WERI-Rb-1 (cell line): ENCODE measurements around the gene RRM1.

ENCODE experiments used
- DNase-seq: peaks from one replicate; pipeline ENCODE4 v3.0.0-alpha.2; 2020
- H3K27ac ChIP-seq: fragments of 250-450 bp; sonication (Bioruptor Pico); 2 replicates; pipeline ENCODE4 v1.5.1; 2020; ENCODE audit warnings: mild to moderate bottlenecking, moderate library complexity
- H3K27me3 ChIP-seq: fragments of 250-450 bp; sonication (Bioruptor Pico); 2 replicates; pipeline ENCODE4 v1.5.1; 2021; ENCODE audit warnings: mild to moderate bottlenecking, low read depth, moderate library complexity; ENCODE audit not compliant: insufficient read depth, severe bottlenecking
- H3K36me3 ChIP-seq: fragments of 250-450 bp; sonication (Bioruptor Pico); 2 replicates; pipeline ENCODE4 v1.5.1; 2020; ENCODE audit warnings: mild to moderate bottlenecking, moderate library complexity
- H3K4me3 ChIP-seq: 2 replicates; pipeline ENCODE4 v1.5.1; 2011; ENCODE audit warnings: low read depth, mild to moderate bottlenecking, control low read depth, low read length
- H3K9me3 ChIP-seq: fragments of 250-450 bp; sonication (Bioruptor Pico); 2 replicates; pipeline ENCODE4 v1.5.1; 2021; ENCODE audit warnings: mild to moderate bottlenecking, moderate library complexity; ENCODE audit not compliant: severe bottlenecking
- TF ChIP-seq, protein P1 (sequence below): IDR thresholded peaks from 2 replicates; pipeline ENCODE4 v1.5.1; 2011; ENCODE audit warnings: low read depth, mild to moderate bottlenecking, control low read depth, inconsistent platforms, low read length

Gene RRM1

DNA sequence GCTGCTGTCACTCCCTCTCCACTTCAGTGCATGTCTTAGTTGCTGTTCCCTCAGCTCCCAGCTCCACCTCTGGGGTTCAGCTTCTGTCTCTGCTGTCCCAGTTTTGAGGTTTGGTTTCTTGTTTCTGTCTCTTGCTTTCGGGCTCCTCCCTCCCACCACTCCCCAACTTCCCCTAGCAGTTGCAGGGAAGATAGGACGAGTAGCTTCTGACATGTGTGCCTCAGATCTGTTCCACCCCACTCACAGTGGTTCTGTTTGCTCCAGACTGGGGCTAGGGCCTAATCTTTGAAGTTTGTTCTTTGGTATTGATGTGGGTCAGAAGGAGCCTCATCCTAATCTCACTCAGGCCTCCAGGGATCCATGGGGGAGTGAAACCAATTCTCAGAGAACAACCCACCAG lies 2.6 kb upstream of the RRM1 start:
- Histone ChIP-seq H3K36me3 (peaks cover 22% of the 10 kb centered on the region), H3K27ac (no peak overlapping the region), H3K27me3 (no peaks in the 10 kb centered on the region), H3K9me3 (no peaks in the 10 kb centered on the region), H3K4me3 (no peak overlapping the region)
- TF ChIP-seq, protein P1, sequence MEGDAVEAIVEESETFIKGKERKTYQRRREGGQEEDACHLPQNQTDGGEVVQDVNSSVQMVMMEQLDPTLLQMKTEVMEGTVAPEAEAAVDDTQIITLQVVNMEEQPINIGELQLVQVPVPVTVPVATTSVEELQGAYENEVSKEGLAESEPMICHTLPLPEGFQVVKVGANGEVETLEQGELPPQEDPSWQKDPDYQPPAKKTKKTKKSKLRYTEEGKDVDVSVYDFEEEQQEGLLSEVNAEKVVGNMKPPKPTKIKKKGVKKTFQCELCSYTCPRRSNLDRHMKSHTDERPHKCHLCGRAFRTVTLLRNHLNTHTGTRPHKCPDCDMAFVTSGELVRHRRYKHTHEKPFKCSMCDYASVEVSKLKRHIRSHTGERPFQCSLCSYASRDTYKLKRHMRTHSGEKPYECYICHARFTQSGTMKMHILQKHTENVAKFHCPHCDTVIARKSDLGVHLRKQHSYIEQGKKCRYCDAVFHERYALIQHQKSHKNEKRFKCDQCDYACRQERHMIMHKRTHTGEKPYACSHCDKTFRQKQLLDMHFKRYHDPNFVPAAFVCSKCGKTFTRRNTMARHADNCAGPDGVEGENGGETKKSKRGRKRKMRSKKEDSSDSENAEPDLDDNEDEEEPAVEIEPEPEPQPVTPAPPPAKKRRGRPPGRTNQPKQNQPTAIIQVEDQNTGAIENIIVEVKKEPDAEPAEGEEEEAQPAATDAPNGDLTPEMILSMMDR: no peak
- no peak for DNase-seq

DNA sequence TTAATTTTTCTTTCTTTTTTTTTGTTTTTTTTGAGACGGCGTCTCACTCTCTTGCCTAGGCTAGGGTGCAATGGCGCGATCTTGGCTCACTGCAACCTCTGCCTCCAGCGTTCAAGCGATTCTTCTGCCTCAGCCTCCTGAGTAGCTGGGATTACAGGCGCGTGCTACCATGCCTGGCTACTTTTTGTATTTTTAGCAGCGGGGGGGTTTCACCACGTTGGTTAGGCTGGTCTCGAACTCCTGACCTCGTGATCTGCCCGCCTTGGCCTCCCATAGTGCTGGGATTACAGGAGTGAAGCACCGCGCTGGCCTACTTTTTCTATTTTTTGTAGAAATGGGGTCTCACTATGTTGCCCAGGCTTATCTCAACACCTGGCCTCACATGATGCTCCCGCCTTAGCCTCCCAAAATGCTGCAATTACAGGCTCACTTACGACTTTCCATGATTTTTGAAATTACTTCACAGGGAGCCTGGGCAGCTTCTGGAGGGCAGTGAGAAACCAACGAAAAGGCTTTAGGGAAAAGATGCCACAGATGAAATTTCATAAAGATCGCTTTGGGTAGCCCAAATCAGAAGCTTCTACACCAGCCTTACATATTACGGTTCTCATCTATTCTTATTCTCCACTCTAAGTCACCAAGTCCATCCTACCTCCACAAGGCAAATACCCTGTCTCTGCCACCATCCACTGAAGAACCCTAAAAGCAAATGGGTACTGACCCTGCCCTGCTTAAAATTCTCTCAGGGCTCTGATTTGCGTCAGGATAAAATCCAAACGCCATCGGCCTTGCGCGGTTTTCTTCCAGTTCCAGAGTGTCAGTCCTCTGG lies 866 bp upstream of the RRM1 start:
- Histone ChIP-seq H3K36me3 (peaks cover 28% of the 10 kb centered on the region), H3K9me3 (no peaks in the 10 kb centered on the region), H3K27ac (peak overlapping the region; percentile 97), H3K4me3 (peak overlapping the region; percentile 95), H3K27me3 (no peaks in the 10 kb centered on the region)
- DNase-seq: no peak
- TF ChIP-seq, protein P1: no peak

DNA sequence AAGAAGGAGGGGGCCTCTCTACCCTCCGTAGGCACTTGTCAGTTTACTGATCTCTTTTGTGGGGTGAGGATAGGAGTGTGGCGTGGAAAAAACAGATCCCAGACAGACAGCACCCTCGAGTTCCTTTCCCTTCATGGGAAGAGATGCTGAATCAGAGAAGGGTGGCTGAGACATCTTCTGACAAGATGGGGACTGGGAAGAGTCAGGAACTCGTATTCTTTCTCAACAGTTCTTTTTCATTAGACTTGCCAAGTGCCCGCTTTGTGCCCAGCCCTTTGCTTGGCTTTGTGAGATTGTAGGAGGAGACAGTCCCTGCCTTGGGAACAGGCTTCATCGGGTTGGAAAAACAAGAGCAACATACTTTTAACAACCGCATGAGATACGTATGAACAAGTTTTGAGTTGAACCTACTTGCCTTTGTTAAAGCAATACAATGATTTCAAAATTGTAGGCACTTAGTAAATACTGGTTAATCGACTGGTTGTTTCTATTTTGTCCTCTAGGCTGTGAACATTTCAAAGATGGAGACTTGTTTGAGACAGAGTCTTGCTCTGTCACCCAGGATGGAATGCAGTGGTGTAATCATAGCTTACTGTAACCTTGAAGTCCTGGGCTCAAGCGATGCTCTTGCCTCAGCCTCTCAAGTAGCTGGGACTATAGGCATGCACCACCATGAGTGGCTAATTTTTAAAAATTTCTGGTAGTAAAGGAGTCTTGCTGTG lies 1.1 kb downstream of the RRM1 start:
- Histone ChIP-seq H3K9me3 (no peaks in the 10 kb centered on the region), H3K27me3 (no peaks in the 10 kb centered on the region), H3K27ac (peak overlapping the region; percentile 97), H3K4me3 (peak overlapping the region; percentile 95), H3K36me3 (peaks cover 40% of the 10 kb centered on the region)
- TF ChIP-seq, protein P1: no peak
- DNase-seq: no peak

DNA sequence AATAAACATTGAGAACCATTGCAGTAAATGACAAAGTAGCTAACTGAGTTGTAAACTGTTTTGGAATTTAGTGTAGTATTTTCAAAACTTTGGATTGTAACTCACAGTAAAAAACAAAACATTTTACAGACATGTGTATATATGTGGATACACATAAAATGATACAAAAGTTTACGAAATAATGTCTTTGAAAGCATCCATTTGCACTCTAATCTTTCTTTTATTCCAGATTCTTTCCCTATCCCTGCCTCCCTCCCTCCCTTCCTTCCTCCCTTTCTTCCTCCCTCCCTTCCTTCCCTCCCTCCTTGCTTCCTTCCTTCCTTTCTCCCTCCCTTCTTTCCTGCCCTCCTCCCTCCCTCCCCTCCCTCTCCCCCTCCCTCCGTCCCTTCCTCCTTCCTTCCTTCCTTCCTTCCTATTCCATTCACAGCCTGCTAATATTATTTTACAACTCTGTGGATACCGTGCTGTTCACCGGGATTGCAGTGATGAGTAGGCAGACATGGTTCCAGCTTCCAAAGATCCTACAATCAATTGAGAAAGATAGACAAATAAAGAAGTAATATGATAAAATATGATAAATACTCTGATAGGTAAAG lies 3.5 kb downstream of the RRM1 start:
- H3K27me3 ChIP-seq: no peaks in the 10 kb centered on the region
- peaks cover 54% of the 10 kb centered on the region for H3K36me3 ChIP-seq
- no peak overlapping the region for H3K27ac ChIP-seq
- no peaks in the 10 kb centered on the region for H3K9me3 ChIP-seq
- no peak for DNase-seq
- H3K4me3 ChIP-seq: no peak overlapping the region
- TF ChIP-seq, protein P1: no peak

DNA sequence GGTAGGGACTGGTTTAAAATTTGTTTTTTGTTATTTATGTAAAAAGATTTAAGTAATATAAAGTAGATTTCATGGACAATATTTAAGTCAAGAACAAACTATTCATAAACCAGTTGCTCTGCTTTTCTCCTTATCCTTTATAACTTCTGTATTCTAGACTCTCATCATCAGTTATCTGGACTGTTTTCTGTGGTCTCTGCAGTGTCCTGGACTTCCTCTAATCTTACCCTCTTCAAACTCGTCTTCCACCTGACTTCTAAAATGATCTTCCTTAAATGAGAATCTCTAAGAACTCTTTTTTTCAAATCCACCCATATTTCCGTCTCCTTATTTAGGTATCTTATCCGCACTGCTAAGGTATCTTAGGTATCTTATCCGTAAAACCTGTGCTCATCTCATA lies 8.1 kb downstream of the RRM1 start:
- TF ChIP-seq, protein P1: no peak
- Histone ChIP-seq H3K4me3 (no peak overlapping the region), H3K9me3 (no peaks in the 10 kb centered on the region), H3K27ac (no peak overlapping the region), H3K36me3 (peaks cover 73% of the 10 kb centered on the region), H3K27me3 (no peaks in the 10 kb centered on the region)
- DNase-seq: no peak
